Ectodermal cell (in vitro differentiated cells): ENCODE results near the gene KIAA0513.

Experiments
- H3K27ac ChIP-seq: 2 replicates; pipeline ENCODE4 v1.7.0; 2013; ENCODE audit warnings: mild to moderate bottlenecking, low read depth, low read length; ENCODE audit not compliant: insufficient read depth, poor library complexity, severe bottlenecking
- H3K27me3 ChIP-seq: 2 replicates; pipeline ENCODE4 v1.7.0; 2013; ENCODE audit warnings: mild to moderate bottlenecking, low read length; ENCODE audit not compliant: insufficient read depth, control insufficient read depth, poor library complexity, severe bottlenecking
- H3K36me3 ChIP-seq: one replicate; pipeline ENCODE4 v1.7.0; 2013; ENCODE audit warnings: low read length; ENCODE audit not compliant: control insufficient read depth, insufficient read depth
- H3K4me1 ChIP-seq: one replicate; pipeline ENCODE4 v1.7.0; 2013; ENCODE audit warnings: low read length; ENCODE audit not compliant: control insufficient read depth, insufficient read depth
- H3K4me3 ChIP-seq: 2 replicates; pipeline ENCODE4 v1.7.0; 2013; ENCODE audit warnings: low read depth, low read length, control low read depth; ENCODE audit not compliant: insufficient read depth
- H3K9me3 ChIP-seq: 2 replicates; pipeline ENCODE4 v1.7.0; 2013; ENCODE audit warnings: mild to moderate bottlenecking, low read length, moderate library complexity; ENCODE audit not compliant: control insufficient read depth
- WGBS, 2 experiments: methylation state at CpG; one replicate each; pipeline ENCODE4 v1.1.7; 2013; ENCODE audit warnings: missing lambda C conversion rate in 2 of 2; 5-methylcytosine and 5-hydroxymethylcytosine counted together

The KIAA0513 gene

DNA sequence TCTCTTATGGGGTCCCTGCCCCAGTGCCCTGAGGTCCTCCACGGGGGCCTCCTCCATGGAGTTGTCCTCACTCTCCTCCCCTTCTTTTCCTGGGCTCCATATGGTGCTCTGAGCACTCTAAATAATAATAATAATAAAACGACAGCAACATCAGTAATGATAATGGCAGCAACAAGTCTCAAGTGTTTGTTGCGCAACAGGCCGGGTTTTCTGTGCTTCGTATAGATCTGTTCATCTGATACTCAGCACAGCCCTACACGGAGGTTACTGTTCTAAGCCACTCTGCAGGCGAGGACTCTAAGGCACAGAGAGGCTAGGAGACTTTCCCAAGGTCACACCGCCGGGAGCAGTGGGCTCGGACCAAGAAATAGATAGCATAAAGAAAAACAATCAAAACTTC is 71.0 kb downstream of the KIAA0513 start:
- WGBS, 2 experiments, result 92 to 93% methylated on average over 10 of the region's 10 CpGs
- no peaks in the 10 kb centered on the region for H3K9me3 ChIP-seq

GRCh38 chr16:85100265-85100664 is 72.7 kb downstream of the KIAA0513 start:
- 94 to 97% methylated on average over 10 of the region's 10 CpGs for WGBS, 2 experiments

More for the DNA sequence above, 71.0 kb downstream of the KIAA0513 start:
- H3K4me3 ChIP-seq, result no peak overlapping the region
- no peaks in the 10 kb centered on the region for H3K4me1 ChIP-seq
- no peaks in the 10 kb centered on the region for H3K36me3 ChIP-seq
- no peak overlapping the region for H3K27ac ChIP-seq
- H3K27me3 ChIP-seq, result no peaks in the 10 kb centered on the region

GRCh38 chr16:85101956-85102630 is 74.5 kb downstream of the KIAA0513 start:
- Histone ChIP-seq H3K4me1 (no peaks in the 10 kb centered on the region), H3K27me3 (no peaks in the 10 kb centered on the region), H3K27ac (no peak overlapping the region), H3K9me3 (no peaks in the 10 kb centered on the region), H3K36me3 (no peaks in the 10 kb centered on the region), H3K4me3 (no peak overlapping the region)
- 84 to 92% methylated on average over 10 to 11 of the region's 11 CpGs for WGBS, 2 experiments

More at GRCh38 chr16:85100265-85100664, 72.7 kb downstream of the KIAA0513 start:
- Histone ChIP-seq H3K4me3 (no peak overlapping the region), H3K27me3 (no peaks in the 10 kb centered on the region), H3K36me3 (no peaks in the 10 kb centered on the region), H3K27ac (no peak overlapping the region), H3K4me1 (no peaks in the 10 kb centered on the region), H3K9me3 (no peaks in the 10 kb centered on the region)

DNA sequence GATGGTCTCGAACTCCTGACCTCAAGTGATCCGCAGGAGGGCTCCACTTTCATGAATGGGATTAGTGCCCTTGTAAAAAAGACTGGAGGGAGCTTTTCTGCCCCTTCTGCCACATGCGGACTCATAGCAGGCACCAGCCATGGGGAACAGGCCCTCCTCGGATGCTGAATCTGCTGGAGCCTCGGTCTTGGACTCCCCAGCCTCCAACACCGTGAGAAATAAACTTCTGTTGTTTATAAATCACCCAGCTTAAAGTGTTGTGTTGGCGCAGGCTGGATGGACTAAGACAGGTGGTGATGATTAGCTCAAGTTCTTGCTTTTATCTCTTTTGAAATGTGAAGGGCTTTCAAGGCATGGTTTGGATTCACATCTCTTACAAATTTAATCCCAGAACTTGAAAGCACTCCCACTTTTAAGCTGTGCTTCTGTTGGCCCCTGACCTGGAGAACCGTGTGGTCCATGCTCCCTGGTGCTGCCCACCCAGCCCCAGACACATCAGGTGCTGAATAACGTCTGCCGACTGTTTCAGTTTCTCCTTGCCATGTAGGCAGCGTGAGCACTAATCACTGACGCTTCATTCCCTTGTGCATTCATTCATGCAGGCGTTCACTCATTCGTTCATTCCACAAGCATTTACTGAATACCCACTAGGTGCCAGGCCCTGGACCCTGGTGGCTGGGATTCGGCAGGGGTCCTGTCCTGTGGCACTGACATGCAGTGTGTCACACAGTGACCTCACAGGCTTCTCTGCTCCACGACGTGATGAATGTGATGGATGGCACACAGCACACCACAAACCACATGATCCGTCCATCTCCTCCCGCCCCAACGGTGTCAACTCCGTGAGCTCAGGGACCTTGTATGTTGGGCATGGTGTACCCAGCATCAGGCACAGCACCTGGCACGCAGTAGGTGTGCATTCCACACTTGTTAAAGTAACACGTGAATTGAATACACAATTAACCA is 75.8 kb downstream of the KIAA0513 start:
- H3K9me3 ChIP-seq, result no peaks in the 10 kb centered on the region

GRCh38 chr16:85104147-85104546 is 76.6 kb downstream of the KIAA0513 start:
- Histone ChIP-seq H3K27me3 (no peaks in the 10 kb centered on the region), H3K4me3 (no peak overlapping the region)
- 72 to 75% methylated on average over 12 of the region's 12 CpGs for WGBS, 2 experiments

More for the DNA sequence above, 75.8 kb downstream of the KIAA0513 start:
- Histone ChIP-seq H3K27me3 (no peaks in the 10 kb centered on the region), H3K4me1 (no peaks in the 10 kb centered on the region), H3K36me3 (no peaks in the 10 kb centered on the region), H3K27ac (no peak overlapping the region), H3K4me3 (no peak overlapping the region)
- 91 to 92% methylated on average over 23 of the region's 23 CpGs for WGBS, 2 experiments

GRCh38 chr16:85104821-85105391 is 77.3 kb downstream of the KIAA0513 start:
- Histone ChIP-seq H3K27ac (no peak overlapping the region), H3K4me1 (no peaks in the 10 kb centered on the region), H3K36me3 (no peaks in the 10 kb centered on the region), H3K4me3 (no peak overlapping the region), H3K27me3 (no peaks in the 10 kb centered on the region), H3K9me3 (no peaks in the 10 kb centered on the region)
- WGBS, 2 experiments, result 90 to 93% methylated on average over 10 of the region's 11 CpGs

More at GRCh38 chr16:85104147-85104546, 76.6 kb downstream of the KIAA0513 start:
- Histone ChIP-seq H3K4me1 (no peaks in the 10 kb centered on the region), H3K27ac (no peak overlapping the region), H3K36me3 (no peaks in the 10 kb centered on the region), H3K9me3 (no peaks in the 10 kb centered on the region)

- no peaks in the 10 kb centered on the region for H3K27me3 ChIP-seq
- no peak overlapping the region for H3K27ac ChIP-seq
- 84 to 90% methylated on average over 5 of the region's 5 CpGs for WGBS, 2 experiments
- H3K9me3 ChIP-seq, result no peaks in the 10 kb centered on the region
- no peak overlapping the region for H3K4me3 ChIP-seq
- H3K36me3 ChIP-seq, result no peaks in the 10 kb centered on the region
- no peaks in the 10 kb centered on the region for H3K4me1 ChIP-seq
Measured at GRCh38 chr16:85105475-85105874, 77.9 kb downstream of the KIAA0513 start.

DNA sequence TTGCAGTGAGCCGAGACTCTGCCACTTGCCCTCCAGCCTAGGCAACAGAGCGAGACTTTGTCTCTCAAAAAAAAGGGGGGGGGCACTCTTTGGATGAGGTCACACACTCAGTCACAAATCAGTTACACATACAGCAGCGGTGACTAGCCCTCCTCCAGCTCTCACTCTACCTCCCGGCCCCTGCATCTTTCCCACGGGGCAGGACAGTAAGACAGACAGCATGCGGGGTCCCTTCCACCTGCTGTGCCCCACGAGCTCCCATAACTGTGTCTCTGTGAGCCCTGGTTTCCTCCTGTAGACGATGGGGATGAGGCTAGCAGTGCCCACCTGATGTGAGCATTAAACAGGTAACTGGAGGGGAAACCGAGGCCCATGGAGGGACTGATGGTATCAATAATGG is 79.5 kb downstream of the KIAA0513 start:
- 93% methylated on average over 9 of the region's 9 CpGs for WGBS, 2 experiments
- Histone ChIP-seq H3K36me3 (no peaks in the 10 kb centered on the region), H3K27ac (no peak overlapping the region), H3K9me3 (no peaks in the 10 kb centered on the region), H3K27me3 (no peaks in the 10 kb centered on the region), H3K4me3 (no peak overlapping the region), H3K4me1 (peaks cover 4% of the 10 kb centered on the region)

- WGBS, 2 experiments, result 89 to 90% methylated on average over 11 of the region's 11 CpGs
Measured at GRCh38 chr16:85107532-85107931, 79.9 kb downstream of the KIAA0513 start.

DNA sequence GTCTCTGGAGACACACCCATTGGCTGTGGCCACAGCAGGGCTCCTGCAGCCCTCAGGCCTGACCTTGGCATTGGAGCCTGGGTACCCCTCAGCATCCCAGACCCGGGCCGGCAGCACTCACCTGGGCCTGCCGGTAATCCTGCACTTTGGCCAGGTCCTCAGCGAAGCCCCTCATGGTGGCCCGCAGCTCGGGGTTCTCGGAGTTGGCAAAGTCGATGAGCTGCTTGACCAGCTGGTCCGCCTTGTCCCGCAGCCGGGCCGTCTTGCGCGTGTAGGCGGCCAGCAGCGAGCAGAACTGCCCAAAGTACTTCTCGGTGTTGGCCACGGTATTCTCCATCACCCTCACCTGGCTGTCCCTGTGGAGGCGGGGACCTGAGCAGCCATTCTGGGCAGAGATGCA is 82.5 kb downstream of the KIAA0513 start:
- Histone ChIP-seq H3K27me3 (no peaks in the 10 kb centered on the region), H3K4me1 (peaks cover 17% of the 10 kb centered on the region), H3K27ac (no peak overlapping the region), H3K36me3 (no peaks in the 10 kb centered on the region), H3K9me3 (no peaks in the 10 kb centered on the region), H3K4me3 (no peak overlapping the region)
- WGBS, 2 experiments, result 95 to 96% methylated on average over 19 of the region's 19 CpGs

More at GRCh38 chr16:85107532-85107931, 79.9 kb downstream of the KIAA0513 start:
- no peak overlapping the region for H3K27ac ChIP-seq
- no peak overlapping the region for H3K4me3 ChIP-seq
- H3K27me3 ChIP-seq, result no peaks in the 10 kb centered on the region
- no peaks in the 10 kb centered on the region for H3K36me3 ChIP-seq
- H3K4me1 ChIP-seq, result peaks cover 9% of the 10 kb centered on the region
- no peaks in the 10 kb centered on the region for H3K9me3 ChIP-seq
